NK-92 (cell line): Measurements from ENCODE around the gene AKAIN1.

Experiments used
- DNase-seq: peaks from one replicate; lab custom pipeline; 2025; ENCODE audit not compliant: unreplicated experiment; lab: John Stamatoyannopoulos, UW

The AKAIN1 gene

GRCh38 chr18:5162111-5162510 lies 34.9 kb downstream of the AKAIN1 start:
- DNase-seq: no peak

DNA sequence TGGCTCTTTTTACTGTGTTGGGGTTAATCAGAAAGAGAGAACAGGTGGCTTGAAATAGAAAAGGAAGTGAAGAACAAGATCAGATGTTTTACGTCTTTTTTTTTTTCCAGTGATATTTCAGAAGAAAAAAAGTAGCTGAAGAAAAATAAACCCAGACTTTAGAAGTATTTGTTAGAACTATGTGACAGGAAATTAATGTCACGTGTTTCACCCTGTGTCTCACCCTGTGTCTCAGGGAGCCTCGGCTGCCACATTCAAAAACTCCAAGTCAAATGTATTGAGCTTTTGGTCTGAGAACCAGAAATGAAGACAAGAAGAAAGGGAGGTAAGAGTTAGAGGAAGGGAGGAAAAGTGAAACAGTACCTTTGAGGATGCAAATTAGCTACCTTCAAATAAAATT lies 38.0 kb downstream of the AKAIN1 start:
- no peak for DNase-seq

DNA sequence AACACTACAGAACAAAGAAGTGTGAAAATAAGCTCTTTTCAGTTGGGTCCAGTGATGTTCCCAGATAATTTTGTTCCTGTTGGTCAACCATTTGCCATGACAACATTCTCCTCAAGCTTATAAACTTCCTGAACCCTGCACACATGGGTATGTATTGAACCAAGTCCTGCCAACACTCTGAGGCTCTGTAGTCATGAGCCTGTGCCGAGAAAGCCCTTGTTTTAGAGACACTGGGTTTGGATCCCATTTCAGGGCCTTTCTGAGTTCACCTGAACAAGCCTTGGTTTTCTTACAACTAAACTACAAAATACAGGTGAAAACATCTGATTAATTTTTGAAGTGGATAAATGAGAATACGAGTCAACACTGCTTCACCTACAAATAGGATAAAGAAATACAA lies 38.5 kb downstream of the AKAIN1 start:
- no peak for DNase-seq

DNA sequence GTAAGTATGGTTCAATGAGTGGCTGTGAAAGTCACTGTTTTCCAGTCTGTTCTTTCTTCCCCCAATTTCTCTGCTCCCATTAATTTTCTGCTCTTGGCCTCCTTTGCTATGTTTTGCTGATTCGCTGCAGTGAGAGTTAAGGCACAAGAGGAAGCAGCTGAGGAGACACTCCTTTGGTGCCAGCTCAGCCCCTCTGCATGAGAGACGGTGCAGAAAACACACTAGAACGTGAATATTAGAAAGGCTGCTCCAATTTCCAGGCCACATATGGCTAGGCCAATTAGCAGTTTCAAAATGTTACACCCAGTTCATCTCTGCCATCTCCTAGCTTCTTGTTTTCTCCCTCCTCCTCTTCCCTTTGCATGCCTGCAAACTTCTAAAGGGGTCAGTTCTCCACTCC lies 38.9 kb downstream of the AKAIN1 start:
- no peak for DNase-seq

GRCh38 chr18:5155907-5156287 lies 41.2 kb downstream of the AKAIN1 start:
- DNase-seq: no peak

DNA sequence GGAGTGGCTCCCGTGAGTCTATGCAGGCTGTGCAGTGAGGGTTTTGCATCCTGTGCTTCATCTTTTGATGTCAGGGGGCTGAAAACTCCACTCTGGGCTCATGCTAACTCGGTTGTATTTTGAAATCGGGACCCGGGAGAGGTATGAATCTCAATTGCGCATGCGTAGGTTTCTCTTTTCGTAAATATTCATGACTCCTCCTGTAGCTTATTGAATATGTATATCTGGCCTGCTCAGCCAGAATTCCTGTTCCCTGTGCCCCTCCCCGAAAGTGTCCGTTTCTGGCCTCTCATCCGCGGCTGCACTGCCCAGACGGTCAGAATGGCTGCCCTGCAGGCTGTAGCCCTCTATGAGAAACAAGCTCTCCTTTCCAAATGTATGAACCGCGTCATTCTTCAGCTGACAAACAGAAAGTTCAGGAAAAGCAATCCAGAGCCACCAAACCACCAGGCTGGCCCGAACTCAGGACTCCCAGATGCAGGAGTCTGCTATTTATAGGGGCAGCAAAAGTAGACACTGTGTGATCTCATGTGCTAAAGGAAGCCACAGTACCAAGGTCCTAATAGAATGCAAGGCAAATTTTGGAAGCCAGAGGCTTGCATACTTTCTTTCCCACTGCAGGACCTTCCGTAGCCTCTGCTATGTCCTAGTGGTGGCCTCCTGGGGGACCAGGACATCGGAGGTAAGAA lies 41.7 kb downstream of the AKAIN1 start:
- DNase-seq: no peak

- no peak for DNase-seq
Observed at GRCh38 chr18:5152343-5153020, 44.6 kb downstream of the AKAIN1 start.

GRCh38 chr18:5150894-5151293 lies 46.2 kb downstream of the AKAIN1 start:
- no peak for DNase-seq

GRCh38 chr18:5146093-5146492 lies 51.0 kb downstream of the AKAIN1 start:
- no peak for DNase-seq

DNA sequence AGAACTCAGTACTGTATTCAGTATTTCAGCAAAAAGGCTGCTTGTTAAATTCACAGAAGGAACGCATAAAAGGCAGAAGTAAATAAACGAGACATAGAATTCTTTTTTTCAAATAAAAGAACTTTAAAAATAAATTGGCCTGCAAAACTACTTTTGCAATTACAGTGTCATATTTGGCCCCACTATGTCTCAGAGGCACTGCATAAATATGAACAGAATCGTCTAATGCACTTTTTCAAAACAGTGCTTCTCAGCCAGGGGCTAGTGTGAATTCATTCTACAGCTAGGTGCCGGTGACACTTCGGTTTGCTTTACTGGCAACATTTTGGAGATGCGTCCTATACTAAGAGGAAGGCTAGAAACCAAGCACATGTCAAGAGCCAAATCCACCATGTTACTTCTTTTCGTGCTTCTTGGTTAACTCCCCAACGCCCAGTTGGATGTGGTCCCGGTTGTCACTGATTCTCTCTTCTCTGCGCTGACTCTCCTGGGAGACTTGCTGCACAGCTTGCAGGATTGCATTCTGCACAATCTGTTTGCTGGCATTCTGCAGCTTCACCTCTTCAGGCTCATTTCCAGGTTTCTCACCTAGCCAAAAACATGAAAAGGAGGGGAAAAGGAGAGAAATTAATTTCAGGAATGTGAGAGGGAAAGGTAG lies 51.8 kb downstream of the AKAIN1 start:
- DNase-seq: no peak

DNA sequence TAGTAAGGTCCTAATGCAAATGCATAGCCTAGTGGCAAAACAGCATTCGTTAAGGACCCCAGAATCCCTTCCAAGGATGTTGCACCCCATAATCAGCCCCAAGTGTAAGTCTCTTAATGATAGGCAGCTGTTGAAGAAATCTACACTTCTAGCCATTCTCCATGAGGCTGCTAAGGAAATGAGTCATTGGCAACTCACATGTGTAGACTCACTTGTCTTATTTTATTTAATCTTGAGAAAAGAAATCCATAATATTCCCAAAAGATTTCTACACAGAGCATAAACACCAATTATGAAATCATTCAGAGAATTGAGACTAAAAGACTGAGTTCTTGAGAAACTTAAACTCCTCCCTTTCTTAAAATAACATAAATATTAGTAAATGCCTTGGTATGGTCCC lies 52.4 kb downstream of the AKAIN1 start:
- DNase-seq: no peak

- DNase-seq: no peak
Observed at GRCh38 chr18:5142859-5143258, 54.2 kb downstream of the AKAIN1 start.

DNA sequence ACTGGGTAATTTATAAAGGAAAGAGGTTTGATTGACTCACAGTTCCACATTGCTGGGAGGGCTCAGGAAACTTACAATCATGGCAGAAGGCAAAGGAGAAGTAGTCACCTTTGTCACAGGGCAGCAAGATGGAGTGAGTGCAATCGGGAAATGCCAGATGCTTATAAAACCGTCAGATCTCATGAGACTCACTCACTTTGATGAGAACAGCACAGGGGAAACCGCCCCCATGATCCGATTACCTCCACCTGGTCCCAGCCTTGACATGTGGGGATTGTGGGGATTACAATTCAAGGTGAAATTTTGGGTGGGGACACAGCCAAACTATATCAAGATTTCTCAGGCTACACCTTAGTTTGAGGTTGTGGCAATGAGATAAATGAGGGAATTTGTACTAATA lies 54.9 kb downstream of the AKAIN1 start:
- DNase-seq: no peak

- DNase-seq: no peak
Observed at GRCh38 chr18:5137261-5137660, 59.8 kb downstream of the AKAIN1 start.

DNA sequence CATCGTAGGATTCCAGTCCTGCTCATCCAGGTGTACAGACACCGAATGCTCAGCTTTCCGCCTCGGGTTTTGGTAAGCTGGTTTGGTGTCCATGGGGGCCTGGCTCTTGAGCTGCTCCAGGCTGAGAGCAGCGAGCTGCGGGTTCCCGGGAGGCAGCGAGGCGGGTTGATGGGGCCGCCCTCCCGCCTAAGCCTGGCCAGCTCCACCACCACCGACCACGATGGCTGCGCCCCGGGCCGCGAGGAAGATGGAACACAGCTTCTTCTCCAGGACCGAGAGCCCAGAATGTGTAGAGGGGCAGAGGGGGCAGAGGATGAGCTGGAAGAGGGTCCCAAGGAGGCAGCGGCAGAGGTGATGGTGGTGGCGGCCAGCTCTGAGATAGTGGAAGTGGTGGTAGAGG lies 64.1 kb downstream of the AKAIN1 start:
- DNase-seq: no peak

DNA sequence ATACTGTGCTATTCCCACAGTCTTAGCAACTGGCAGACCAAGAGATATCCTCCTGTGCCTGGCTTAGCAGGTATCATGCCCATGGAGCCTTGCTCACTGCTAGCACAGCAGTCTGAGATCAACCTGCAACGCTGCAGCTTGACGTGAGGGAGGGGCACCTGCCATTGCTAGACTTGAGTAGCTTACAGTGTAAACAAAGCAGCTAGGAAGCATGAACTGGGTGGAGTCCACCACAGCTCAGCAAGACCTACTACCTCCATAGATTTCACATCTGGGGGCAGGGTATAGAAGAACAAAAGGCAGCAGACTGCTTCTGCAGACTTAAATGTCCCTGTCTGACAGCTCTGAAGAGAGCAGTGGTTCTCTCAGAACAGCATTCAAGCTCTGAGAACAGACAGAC lies 74.8 kb downstream of the AKAIN1 start:
- no peak for DNase-seq

DNA sequence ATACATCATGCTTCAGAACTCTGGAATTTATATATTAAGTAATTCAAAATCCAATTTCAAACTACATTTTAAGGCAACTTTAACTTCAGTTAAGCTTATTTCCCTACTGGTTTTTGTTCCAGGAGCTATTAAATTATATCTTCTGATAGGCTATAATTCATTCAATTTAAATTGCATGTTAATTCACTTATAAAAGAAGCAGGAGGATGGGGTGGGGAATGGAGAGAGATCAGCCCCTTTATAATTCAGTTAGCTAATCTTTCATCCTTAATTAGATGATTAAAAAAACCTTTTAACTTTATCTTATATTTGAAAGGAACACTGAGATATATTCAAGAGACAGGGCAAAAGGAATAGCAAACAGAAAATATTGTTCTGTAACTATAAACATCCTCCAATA lies 86.8 kb downstream of the AKAIN1 start:
- DNase-seq: no peak

GRCh38 chr18:5107988-5108387 lies 89.1 kb downstream of the AKAIN1 start:
- DNase-seq: no peak

GRCh38 chr18:5106730-5107129 lies 90.3 kb downstream of the AKAIN1 start:
- DNase-seq: no peak

- DNase-seq: no peak
Observed at GRCh38 chr18:5104246-5104645, 92.8 kb downstream of the AKAIN1 start.

DNA sequence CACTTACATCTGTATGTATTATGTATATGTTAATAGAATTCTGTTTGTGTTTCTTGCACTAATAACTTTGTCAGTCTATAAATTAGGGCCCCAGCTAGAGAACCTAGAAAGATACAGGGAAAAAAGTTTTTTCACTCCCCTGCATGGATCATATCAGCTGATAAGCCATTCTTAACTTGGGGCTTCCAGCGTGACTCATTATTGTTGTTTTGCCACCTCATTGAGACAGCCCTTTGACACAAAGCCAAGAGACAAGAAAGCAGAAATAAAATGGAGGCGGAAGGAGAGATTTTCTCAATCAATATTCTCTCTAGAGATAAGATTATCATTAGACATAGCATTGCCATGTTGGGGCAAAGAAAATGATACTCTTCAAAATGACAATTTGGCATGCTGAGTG lies 93.4 kb downstream of the AKAIN1 start:
- DNase-seq: no peak

- DNase-seq: no peak
Observed at GRCh38 chr18:5103286-5103685, 93.8 kb downstream of the AKAIN1 start.
